Activated CD8-positive, alpha-beta memory T cell treated with anti-CD3 and anti-CD28 coated beads, Interleukin-2, amount 50 U/mL, for 1 hour (primary cell): ENCODE measurements around the gene GPR85.
"Not testable (repeated sequence)": the region's sequence is repeated elsewhere in the genome, so short reads cannot be mapped to it uniquely, and the experiment has no call there.

Source experiments
- DNase-seq: peaks from one replicate; pipeline ENCODE4 v3.0.0-alpha.2; 2020; ENCODE audit errors: extremely low read depth

Gene GPR85

GRCh38 chr7:113084496-113085172 lies 2.0 kb downstream of the GPR85 start:
- no peak for DNase-seq

- DNase-seq: no peak
Measured at GRCh38 chr7:113083816-113084495, 2.7 kb downstream of the GPR85 start.

DNA sequence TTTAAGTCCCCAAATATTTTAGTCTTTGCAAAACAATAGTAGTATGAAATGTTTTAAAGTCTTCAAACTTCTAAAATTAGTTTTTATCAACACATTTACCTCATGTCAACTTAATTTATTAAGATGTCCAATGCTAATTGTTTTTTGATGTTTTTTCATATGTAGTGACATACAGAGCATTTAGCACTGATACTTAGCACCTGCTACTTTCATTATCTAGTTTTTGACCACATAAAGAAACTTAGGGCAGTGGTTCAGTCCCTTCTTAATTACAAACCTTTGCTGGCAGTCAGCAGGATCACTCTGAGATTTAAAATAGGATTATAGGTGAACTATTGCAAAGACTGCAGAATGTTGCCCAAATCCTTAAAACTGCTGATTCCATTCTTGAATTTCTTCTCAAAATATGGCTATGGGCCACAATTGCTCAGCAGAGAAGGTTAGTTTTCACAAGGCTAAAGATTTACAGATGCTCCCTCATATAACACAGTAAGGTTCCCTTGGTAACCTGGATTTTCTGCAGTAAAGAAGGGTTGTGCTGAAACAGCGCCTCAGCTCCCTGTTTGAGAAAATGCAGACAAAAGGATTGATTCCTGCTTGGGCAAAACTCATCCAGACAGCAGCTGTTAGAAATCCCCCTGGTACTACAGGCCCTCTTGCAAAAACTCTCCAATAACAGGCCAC lies 3.4 kb downstream of the GPR85 start:
- no peak for DNase-seq

- no peak for DNase-seq
Measured at GRCh38 chr7:113078331-113078730, 8.3 kb downstream of the GPR85 start.

- DNase-seq: no peak
Measured at GRCh38 chr7:113076703-113077102, 9.9 kb downstream of the GPR85 start.

DNA sequence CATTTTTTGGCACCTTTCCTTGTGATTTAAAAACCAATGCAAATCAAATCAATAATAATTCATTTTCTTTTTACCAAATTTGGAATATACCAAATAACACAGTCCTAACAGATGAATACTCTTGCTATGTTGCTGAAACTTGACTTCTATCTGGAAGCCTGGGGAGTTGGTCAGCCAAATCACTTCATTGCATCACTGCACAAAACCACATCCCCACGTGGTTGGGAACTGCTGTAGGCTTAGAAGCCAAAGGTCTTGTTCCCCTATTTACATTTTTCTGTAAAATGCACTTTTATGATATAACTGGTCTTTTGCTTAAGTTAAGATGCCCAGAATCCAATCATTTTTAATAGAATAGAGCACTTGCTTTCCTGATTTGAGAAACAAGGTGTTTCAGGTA lies 15.2 kb downstream of the GPR85 start:
- DNase-seq: no peak

- DNase-seq: no peak
Measured at GRCh38 chr7:113062499-113062898, 24.1 kb downstream of the GPR85 start.

- no peak for DNase-seq
Measured at GRCh38 chr7:113060100-113060499, 26.5 kb downstream of the GPR85 start.

DNA sequence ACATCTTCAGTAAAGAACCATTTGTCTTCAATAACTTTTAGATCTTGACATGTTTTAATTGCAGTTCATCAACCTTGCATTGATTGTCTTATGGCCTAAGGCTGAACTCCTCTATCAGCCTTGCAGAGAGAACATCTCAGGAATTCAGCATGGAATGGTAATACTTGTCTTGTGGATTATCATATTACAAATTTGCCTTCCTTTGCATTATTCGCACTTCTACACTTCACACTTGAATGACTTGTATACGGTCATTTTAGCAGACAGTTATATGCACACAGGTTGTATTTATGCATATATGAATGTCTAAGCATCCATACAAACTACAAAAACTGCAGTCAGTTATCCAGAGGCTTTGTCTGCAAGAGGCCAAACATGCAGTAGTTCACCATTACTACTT lies 31.7 kb downstream of the GPR85 start:
- no peak for DNase-seq

DNA sequence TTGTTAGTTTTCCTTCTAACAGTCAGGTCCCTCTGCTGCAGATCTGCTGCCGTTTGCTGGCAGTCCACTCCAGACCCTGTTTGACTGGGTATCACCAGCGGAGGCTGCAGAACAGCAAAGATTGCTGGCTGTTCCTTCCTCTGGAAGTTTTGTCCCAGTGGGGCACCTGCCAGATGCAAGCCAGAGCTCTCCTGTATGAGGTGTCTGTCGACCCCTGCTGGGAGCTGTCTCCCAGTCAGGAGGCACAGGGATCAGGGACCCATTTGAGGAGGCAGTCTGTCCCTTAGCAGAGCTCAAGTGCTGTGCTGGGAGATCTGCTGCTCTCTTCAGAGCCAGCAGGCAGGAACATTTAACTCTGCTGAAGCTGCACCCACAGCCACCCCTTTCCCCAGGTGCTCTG lies 32.4 kb downstream of the GPR85 start:
- not testable (repeated sequence) for DNase-seq

DNA sequence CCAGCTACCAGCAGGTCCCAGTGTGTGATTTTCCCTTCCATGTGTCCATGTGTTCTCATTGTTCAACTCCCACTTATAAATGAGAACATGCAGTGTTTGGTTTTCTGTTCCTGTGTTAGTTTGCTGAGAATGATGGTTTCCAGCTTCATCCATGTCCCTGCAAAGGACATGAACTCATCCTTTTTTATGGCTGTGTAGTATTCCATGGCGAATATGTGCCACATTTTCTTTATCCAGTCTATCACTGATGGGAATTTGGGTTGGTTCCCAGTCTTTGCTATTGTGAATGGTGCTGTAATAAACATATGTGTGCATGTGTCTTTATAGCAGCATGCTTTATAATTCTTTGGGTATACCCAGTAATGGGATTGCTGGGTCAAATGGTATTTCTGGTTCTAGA lies 37.4 kb downstream of the GPR85 start:
- DNase-seq: not testable (repeated sequence)

DNA sequence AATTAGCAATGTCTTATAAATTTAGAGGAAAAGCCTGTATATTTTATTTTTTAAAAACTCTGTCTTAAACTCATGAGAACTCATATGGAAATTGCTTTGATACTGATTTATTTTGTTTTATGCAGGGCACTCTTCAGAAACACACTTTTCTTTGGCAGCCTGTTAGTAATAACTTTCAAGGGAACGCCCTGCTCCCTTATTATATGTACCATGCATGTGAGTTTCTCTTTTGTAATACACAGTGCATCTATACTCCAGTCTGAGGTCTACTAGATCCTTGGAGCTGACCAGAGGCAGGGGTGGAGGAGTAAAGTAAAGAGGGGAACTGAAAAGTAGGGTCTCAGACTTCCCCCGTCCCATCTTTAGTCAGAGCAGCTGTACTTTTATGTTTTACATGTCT lies 40.2 kb downstream of the GPR85 start:
- no peak for DNase-seq

- no peak for DNase-seq
Measured at GRCh38 chr7:113045379-113045778, 41.2 kb downstream of the GPR85 start.

DNA sequence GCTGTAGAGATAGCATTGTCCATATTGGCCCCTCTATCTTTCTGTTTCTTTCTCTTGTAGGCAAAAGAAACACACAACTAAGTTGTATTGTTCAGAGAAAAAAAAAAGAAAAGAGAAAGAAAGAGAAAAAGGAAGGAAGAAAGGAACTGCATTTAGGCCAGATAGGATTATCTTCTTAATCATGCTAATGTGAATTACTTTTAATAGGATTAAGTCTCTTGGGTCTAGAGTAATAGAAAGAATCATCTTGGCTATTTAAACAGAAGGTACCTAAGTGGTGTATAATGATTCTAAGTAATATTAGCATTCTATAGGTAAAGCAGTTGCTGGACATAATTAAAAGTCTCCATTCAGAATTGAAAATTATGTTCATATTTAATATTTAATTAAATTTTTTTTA lies 42.2 kb downstream of the GPR85 start:
- no peak for DNase-seq

GRCh38 chr7:113040849-113041248 lies 45.8 kb downstream of the GPR85 start:
- DNase-seq: no peak

- no peak for DNase-seq
Measured at GRCh38 chr7:113033959-113034358, 52.7 kb downstream of the GPR85 start.
